H54 (cell line): ENCODE results near the gene AURKA.
"Not testable (repeated sequence)": the region's sequence is repeated elsewhere in the genome, so short reads cannot be mapped to it uniquely, and the experiment has no call there.

Experiments used
- DNase-seq: peaks from one replicate; pipeline ENCODE4 v3.0.0; 2011; ENCODE audit warnings: low spot score, mixed read lengths; ENCODE audit not compliant: insufficient read length
- FAIRE-seq: peaks from 3 replicates; lab custom pipeline; 2011; peaks lifted over from hg19 to GRCh38; lab: Jason Lieb, UNC
- POLR2A ChIP-seq: IDR thresholded peaks from 2 replicates; pipeline ENCODE4 v1.6.1; 2011; ENCODE audit warnings: low read depth, mild to moderate bottlenecking, low read length

The AURKA gene

GRCh38 chr20:56345911-56346310 is 46.1 kb downstream of the AURKA start:
- DNase-seq (no peak), FAIRE-seq (no peak)
- no peak for TF ChIP-seq POLR2A

DNA sequence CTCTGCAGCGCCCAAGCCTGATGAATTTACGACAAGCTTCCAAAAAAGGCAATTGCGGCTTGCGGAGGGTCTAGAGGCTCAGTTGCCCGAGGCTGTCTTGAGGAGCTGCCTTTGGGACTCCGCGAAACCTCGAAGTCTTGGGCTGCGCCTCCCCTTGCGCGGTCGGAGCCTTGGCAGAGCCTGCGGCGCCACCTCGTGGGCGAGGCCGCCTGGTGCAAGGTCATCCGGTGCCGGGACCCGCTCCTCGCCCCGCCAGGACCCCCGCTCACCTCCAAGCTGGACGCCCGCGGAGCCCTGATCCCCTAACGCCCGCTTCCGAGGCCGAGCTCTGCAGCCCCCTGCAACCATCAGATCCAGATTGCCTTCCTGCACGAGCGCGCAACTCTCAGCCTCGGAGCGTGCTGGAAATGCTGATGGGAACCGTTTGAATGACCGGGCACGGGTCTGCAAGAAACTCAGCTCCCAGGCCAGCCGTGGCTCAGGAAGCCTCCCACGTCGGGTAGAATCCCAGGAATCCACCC is 48.1 kb downstream of the AURKA start:
- DNase-seq (no peak), FAIRE-seq (no peak)
- TF ChIP-seq POLR2A, result no peak

DNA sequence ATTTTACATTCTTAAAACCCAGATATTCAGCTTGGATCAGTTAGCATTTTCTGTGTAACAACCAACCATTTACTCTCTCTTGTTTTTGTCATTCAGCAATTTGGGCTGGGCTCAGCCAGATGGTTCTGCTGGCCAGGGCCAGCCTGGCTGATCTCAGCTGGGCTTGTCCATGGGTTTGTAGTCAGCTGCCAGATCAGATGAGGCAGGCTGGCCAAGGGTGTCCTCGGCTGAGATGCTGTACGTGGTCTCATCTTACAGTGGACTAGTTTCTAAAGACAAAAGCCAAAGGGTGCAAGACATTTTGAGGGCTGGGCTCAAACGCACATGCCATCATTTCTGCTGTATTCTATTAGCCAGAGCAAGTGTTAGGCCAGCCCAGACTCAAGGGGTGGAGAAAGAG is 49.2 kb downstream of the AURKA start:
- TF ChIP-seq POLR2A, result no peak
- DNase-seq (no peak), FAIRE-seq (no peak)

DNA sequence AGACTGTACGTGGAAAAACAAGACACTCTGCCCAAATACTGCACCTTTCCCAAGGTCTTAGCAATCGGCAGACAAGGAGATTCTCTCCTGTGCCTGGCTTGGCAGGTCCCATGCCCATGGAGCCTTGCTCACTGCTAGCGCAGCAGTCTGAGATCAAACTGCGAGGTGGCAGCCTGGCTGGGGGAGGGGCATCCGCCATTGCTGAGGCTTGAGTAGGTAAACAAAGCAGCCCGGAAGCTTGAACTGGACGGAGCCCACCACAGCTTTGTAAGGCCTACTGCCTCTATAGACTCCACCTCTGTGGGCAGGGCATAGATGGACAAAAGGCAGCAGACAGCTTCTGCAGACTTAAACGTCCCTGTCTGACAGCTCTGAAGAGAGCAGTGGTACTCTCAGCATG is 55.3 kb downstream of the AURKA start:
- DNase-seq, FAIRE-seq: not testable (repeated sequence)

DNA sequence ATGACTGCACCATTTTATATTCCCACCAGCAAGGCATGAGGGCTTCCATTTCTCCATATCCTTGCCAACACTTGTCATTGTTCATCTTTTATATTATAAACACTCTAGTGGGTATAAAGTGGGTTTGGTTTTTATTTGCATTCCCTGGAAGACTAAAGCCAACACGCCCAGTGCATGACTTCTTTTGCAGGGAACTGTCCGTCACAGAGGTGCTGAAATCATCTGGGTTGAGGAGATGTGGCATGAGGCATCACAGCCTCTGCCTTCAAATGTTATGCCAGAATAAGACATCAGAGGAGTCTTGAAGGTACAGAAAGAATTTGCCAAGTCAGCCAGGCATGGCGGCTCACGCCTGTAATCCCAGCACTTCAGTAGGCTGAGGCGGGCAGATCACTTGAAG is 63.2 kb downstream of the AURKA start:
- DNase-seq, result no peak
- no peak for TF ChIP-seq POLR2A
- no peak for FAIRE-seq

DNA sequence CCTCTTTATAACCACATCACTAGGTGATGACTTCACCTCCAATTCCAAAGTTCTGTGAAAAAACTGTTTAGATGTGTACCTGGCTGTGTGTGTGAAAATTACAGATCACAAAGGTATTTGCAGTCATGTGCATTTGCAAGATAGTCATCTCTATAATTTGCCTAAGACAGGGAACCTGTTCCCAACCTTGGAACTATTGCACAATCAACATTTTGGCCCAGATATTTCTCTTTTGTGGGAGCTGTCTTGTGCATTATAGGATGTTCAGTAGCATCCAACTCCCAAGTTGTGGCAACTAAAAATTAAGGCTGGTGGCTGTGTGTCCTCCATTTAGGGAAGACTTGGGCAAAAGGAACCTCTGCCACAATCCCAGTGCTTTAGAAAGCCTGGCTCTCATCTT is 67.2 kb downstream of the AURKA start:
- FAIRE-seq (no peak), DNase-seq (no peak)
- TF ChIP-seq POLR2A, result no peak

DNA sequence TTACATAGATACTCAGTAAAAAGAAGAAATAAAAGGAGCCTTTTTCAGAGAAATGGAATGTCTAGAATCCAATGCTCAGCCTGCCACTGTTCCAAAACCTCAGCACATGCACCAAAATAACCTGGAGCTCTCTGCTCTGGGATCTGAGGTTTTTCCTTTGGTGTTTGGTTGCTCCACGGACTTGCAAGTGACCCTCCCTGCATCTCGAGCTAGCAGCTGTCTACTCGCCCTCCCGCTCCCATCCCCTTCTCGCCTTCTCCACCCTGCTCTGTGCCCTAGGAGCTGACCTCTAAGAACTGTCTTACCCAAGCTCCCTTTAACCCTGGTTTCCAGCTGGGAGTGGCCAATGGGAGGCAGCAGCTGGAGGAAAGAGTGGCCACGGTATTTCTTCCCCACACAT is 68.4 kb downstream of the AURKA start:
- no peak for DNase-seq
- no peak for FAIRE-seq
- no peak for TF ChIP-seq POLR2A

- no peak for TF ChIP-seq POLR2A
- no peak for DNase-seq
- no peak for FAIRE-seq
Measured at GRCh38 chr20:56323206-56323605, 68.8 kb downstream of the AURKA start.

- DNase-seq (no peak), FAIRE-seq (no peak)
- TF ChIP-seq POLR2A, result no peak
Measured at GRCh38 chr20:56322681-56323080, 69.3 kb downstream of the AURKA start.
